HEK293T (cell line): Measurements from ENCODE around the gene TRAF2.

Experiments
- CTBP1 ChIP-seq: fragments of 450-650 bp; IDR thresholded peaks from 2 replicates; pipeline ENCODE4 v1.6.1; 2016; ENCODE audit warnings: borderline replicate concordance
- FOXM1 ChIP-seq: fragments of 450-650 bp; IDR thresholded peaks from 2 replicates; pipeline ENCODE4 v1.6.1; 2017; ENCODE audit warnings: mild to moderate bottlenecking, borderline replicate concordance

DNA sequence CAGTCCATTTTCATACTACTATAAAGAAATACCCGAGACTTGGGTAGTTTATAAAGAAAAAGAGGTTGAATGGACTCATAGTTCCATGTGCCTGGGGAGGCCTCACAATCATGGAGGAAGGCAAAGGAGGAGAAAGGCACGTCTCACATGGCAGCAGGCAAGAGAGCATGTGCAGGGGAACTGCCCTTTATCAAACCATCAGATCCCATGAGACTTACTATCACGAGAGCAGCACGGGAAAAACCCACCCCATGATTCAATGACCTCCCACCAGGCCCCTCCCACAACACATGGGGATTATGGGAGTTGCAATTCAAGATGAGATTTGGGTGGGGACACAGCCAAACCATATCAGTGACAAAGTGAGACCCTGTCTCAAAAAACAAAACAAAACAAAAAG, 19.9 kb downstream of the TRAF2 start:
- TF ChIP-seq FOXM1, result no peak
- no peak for TF ChIP-seq CTBP1
